ENCODE results near the gene ZNF595.

DNA sequence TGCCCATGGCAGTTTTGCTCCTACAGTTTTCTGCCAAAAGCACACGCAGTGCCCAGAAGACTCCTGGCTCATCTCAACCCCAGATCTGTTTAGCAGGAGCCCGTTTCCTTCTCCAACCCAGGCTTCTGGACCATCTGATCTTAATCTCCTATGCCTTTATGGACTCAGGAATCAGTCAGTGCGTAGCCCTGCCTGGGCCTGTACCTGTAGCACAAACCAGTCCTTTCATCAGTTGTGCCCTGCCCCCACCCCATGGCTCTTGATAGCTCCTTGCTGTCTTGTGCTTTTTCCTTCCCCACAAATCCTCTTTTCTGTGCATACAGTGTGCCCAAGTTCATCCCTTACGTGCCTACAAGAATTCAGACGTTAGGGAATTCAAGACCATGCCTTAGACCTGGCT lies 72.7 kb downstream of the ZNF595 start:
- TF ChIP-seq, protein P1, sequence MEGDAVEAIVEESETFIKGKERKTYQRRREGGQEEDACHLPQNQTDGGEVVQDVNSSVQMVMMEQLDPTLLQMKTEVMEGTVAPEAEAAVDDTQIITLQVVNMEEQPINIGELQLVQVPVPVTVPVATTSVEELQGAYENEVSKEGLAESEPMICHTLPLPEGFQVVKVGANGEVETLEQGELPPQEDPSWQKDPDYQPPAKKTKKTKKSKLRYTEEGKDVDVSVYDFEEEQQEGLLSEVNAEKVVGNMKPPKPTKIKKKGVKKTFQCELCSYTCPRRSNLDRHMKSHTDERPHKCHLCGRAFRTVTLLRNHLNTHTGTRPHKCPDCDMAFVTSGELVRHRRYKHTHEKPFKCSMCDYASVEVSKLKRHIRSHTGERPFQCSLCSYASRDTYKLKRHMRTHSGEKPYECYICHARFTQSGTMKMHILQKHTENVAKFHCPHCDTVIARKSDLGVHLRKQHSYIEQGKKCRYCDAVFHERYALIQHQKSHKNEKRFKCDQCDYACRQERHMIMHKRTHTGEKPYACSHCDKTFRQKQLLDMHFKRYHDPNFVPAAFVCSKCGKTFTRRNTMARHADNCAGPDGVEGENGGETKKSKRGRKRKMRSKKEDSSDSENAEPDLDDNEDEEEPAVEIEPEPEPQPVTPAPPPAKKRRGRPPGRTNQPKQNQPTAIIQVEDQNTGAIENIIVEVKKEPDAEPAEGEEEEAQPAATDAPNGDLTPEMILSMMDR (IDR thresholded peaks at IDR 0.05): no peak
- TF ChIP-seq POLR2A (IDR thresholded peaks at IDR 0.05): no peak
